ENCODE measurements around the gene NCR3LG1. TPM values are rescaled to one million over a fixed set of nuclear protein-coding genes. Genes with fewer than 3 reads are reported as not detected.
A peak's percentile ranks its signal among the peaks of the same experiment; 100 is the strongest.

NCR3LG1 gene
- total RNA-seq, 1 donor: 26.4 TPM

DNA sequence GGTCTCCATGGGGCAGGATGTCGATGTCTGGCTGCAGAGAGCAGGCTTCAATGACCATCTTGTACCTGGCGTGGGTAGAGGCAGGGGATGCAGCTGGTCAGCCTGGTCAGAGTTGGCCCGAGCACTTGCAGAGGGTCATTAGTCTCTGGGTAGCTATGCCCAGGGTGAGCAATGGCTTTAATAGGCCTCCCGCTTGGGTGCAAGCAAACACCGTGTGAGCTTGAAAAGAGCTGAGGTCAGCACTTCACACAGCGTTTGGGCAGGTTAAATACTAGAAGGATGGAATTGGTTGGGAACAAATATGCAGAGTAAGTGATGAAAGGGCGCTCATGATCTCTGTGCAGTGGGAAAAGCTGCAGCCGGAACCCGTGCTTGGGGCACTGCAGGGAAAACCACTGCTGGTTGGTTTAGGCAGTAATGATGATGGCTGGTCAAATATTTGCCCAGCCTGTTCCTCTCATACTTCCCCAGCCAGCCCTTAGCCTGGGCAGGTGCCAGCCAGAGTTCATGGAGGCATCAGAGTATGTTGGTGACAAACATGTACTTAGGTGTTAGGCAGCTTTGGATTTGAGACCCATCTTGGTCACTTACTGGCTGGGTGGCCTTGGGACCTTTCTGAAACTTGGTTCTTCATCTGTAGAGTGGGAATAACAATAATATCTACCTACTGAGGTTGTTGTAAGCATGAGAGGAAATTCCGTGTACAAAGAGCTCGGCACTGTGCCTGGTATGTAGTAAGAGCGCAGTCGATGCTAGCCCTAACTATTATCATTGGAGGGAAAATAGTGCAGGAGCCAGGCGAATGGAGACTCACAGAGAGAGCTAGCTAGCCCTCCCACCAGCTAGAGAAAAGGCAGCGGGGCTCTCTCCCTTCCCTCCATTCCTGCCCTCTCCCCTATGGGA is 62.1 kb downstream of the NCR3LG1 start:
- TF ChIP-seq, protein P1, sequence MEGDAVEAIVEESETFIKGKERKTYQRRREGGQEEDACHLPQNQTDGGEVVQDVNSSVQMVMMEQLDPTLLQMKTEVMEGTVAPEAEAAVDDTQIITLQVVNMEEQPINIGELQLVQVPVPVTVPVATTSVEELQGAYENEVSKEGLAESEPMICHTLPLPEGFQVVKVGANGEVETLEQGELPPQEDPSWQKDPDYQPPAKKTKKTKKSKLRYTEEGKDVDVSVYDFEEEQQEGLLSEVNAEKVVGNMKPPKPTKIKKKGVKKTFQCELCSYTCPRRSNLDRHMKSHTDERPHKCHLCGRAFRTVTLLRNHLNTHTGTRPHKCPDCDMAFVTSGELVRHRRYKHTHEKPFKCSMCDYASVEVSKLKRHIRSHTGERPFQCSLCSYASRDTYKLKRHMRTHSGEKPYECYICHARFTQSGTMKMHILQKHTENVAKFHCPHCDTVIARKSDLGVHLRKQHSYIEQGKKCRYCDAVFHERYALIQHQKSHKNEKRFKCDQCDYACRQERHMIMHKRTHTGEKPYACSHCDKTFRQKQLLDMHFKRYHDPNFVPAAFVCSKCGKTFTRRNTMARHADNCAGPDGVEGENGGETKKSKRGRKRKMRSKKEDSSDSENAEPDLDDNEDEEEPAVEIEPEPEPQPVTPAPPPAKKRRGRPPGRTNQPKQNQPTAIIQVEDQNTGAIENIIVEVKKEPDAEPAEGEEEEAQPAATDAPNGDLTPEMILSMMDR (IDR thresholded peaks at IDR 0.05; ENCODE audit: extremely low read depth, low read depth, low read length): no peak
- Histone ChIP-seq H3K27ac (ENCODE audit: low read depth, low read length) (no peak overlapping the region), H3K79me2 (ENCODE audit: insufficient read depth, low read length) (no peaks in the 10 kb centered on the region), H3K36me3 (ENCODE audit: insufficient read depth, low read length) (no peaks in the 10 kb centered on the region), H3K4me2 (ENCODE audit: insufficient read depth, low read length) (no peak overlapping the region), H3K4me3 (ENCODE audit: insufficient read depth, low read length) (no peak overlapping the region), H3K9me3 (ENCODE audit: low read depth, low read length) (no peaks in the 10 kb centered on the region), H2AFZ (ENCODE audit: low read length) (no peak overlapping the region), H3K4me1 (ENCODE audit: insufficient read depth, low read length) (no peaks in the 10 kb centered on the region), H3K27me3 (ENCODE audit: insufficient read depth, low read length) (peaks cover 19% of the 10 kb centered on the region), H4K20me1 (ENCODE audit: insufficient read depth, low read length) (no peaks in the 10 kb centered on the region)
- DNase-seq (ENCODE audit: insufficient read length, low spot score, missing footprints): peak; percentile 59

DNA sequence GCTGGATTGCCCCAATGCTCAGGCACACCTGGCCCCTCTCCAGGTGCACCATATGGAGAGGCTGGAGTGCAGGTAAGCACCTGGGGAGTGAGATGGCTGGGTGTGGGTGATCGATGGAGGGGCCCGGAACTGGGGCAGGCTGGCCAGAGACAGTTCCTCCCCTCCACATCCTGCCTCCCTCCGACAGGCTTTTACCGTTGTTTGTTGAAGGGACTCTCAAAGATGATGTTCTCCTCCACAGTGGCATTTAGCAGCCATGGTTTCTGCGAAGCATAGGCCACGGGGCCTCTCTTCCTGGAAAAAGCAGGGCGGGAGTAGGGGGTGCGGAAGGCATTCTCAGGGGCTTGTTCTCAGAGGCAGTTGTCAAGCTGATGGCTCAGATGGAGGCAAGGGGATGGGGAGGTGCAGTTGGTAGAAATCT is 62.7 kb downstream of the NCR3LG1 start:
- TF ChIP-seq, protein P1 (IDR thresholded peaks at IDR 0.05; ENCODE audit: extremely low read depth, low read depth, low read length): no peak
- no peaks in the 10 kb centered on the region for H3K79me2 ChIP-seq (ENCODE audit: insufficient read depth, low read length)
- H3K36me3 ChIP-seq (ENCODE audit: insufficient read depth, low read length): no peaks in the 10 kb centered on the region
- H3K27me3 ChIP-seq (ENCODE audit: insufficient read depth, low read length): peaks cover 26% of the 10 kb centered on the region
- H3K4me1 ChIP-seq (ENCODE audit: insufficient read depth, low read length): no peaks in the 10 kb centered on the region
- H4K20me1 ChIP-seq (ENCODE audit: insufficient read depth, low read length): no peaks in the 10 kb centered on the region
- no peak overlapping the region for H3K4me3 ChIP-seq (ENCODE audit: insufficient read depth, low read length)
- no peaks in the 10 kb centered on the region for H3K9me3 ChIP-seq (ENCODE audit: low read depth, low read length)
- no peak overlapping the region for H3K4me2 ChIP-seq (ENCODE audit: insufficient read depth, low read length)
- H2AFZ ChIP-seq (ENCODE audit: low read length): no peak overlapping the region
- DNase-seq (ENCODE audit: insufficient read length, low spot score, missing footprints): peak; percentile 60
- H3K27ac ChIP-seq (ENCODE audit: low read depth, low read length): no peak overlapping the region

DNA sequence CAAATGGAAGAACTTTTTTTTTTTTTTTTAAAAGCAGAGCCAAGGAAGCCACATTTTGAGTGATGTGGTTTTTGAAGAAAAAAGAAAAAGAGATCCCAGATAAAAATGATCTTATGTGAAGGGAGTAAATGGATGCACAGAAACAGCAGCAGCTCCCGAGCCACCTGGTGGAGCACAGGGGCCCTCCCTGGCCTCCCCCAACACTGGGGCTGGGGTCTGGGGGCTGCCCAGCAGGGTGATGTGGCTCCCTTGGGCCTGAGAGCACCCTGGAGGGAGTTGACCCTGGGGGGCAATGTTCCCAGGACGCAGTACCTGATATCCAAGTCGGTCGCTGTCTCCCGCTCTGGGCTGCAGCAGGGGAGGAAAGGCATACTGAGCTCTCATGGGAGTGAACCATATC is 63.4 kb downstream of the NCR3LG1 start:
- H3K36me3 ChIP-seq (ENCODE audit: insufficient read depth, low read length): no peaks in the 10 kb centered on the region
- no peak overlapping the region for H3K4me2 ChIP-seq (ENCODE audit: insufficient read depth, low read length)
- no peaks in the 10 kb centered on the region for H3K4me1 ChIP-seq (ENCODE audit: insufficient read depth, low read length)

More for the DNA sequence above, 63.4 kb downstream of the NCR3LG1 start:
- Histone ChIP-seq H2AFZ (ENCODE audit: low read length) (no peak overlapping the region), H3K4me3 (ENCODE audit: insufficient read depth, low read length) (no peak overlapping the region), H3K27ac (ENCODE audit: low read depth, low read length) (no peak overlapping the region), H3K9me3 (ENCODE audit: low read depth, low read length) (no peaks in the 10 kb centered on the region), H3K27me3 (ENCODE audit: insufficient read depth, low read length) (peaks cover 33% of the 10 kb centered on the region), H3K79me2 (ENCODE audit: insufficient read depth, low read length) (no peaks in the 10 kb centered on the region), H4K20me1 (ENCODE audit: insufficient read depth, low read length) (no peaks in the 10 kb centered on the region)
- DNase-seq (ENCODE audit: insufficient read length, low spot score, missing footprints): no peak
- TF ChIP-seq, protein P1 (IDR thresholded peaks at IDR 0.05; ENCODE audit: extremely low read depth, low read depth, low read length): no peak

Measured in osteoblast (primary cell).